Naive B cell (primary cell): ENCODE results near the gene JARID2. TPM values are rescaled to one million over a fixed set of nuclear protein-coding genes. Genes with fewer than 3 reads are reported as not detected.
A peak's percentile ranks its signal among the peaks of the same experiment; 100 is the strongest.

Experiments
- ATAC-seq, 2 donors: fragments of 150-1000 bp; cut with Tn5 transposase; 2 replicates each; pipeline ENCODE4 v1.10.0; 2021; ENCODE audit warnings: low read depth in 2 of 2, mild to moderate bottlenecking in 2 of 2, moderate library complexity in 2 of 2
- DNase-seq: peaks from one replicate; pipeline ENCODE4 v3.0.0; 2022
- H3K27ac Mint-ChIP-seq, 6 donors: one replicate each; pipeline ENCODE4 v1.8.0; 2020 to 2022; ENCODE audit warnings: mild to moderate bottlenecking in 6 of 6, mixed read lengths in 6 of 6, moderate library complexity in 5 of 6, inconsistent platforms in 2 of 6
- H3K27me3 Mint-ChIP-seq, 3 donors: one replicate each; pipeline ENCODE4 v1.8.0; 2021 to 2022; ENCODE audit warnings: mixed read lengths in 3 of 3, mild to moderate bottlenecking in 1 of 3
- H3K36me3 Mint-ChIP-seq, 2 donors: one replicate each; pipeline ENCODE4 v1.8.0; 2020 to 2022; ENCODE audit warnings: mixed read lengths in 2 of 2, inconsistent platforms in 1 of 2, mild to moderate bottlenecking in 1 of 2
- H3K4me1 Mint-ChIP-seq, 3 donors: one replicate each; pipeline ENCODE4 v1.8.0; 2020 to 2022; ENCODE audit warnings: mixed read lengths in 3 of 3, inconsistent platforms in 1 of 3, mild to moderate bottlenecking in 1 of 3, moderate library complexity in 1 of 3
- H3K4me3 Mint-ChIP-seq, 8 donors: one replicate each; pipeline ENCODE4 v1.8.0; 2020 to 2022; ENCODE audit warnings: mild to moderate bottlenecking in 8 of 8, mixed read lengths in 8 of 8, moderate library complexity in 8 of 8, inconsistent platforms in 2 of 8
- H3K9me3 Mint-ChIP-seq, 7 donors: one replicate each; pipeline ENCODE4 v1.8.0; 2020 to 2022; ENCODE audit warnings: mixed read lengths in 7 of 7, mild to moderate bottlenecking in 5 of 7, inconsistent platforms in 2 of 7, moderate library complexity in 1 of 7
- polyA plus RNA-seq, 6 donors: library from polyadenylated mRNA; unstranded; fragments of 300-500 nt; fragmentation: Illumina TruSeq; gene quantifications; one replicate each; pipeline ENCODE4 v1.2.3, GENCODE V29; 2021; ENCODE audit warnings: low read depth in 6 of 6

JARID2 gene
- polyA plus RNA-seq, 6 donors from 2014 or later, result 2.7 to 21.9 (median 16.6) TPM

DNA sequence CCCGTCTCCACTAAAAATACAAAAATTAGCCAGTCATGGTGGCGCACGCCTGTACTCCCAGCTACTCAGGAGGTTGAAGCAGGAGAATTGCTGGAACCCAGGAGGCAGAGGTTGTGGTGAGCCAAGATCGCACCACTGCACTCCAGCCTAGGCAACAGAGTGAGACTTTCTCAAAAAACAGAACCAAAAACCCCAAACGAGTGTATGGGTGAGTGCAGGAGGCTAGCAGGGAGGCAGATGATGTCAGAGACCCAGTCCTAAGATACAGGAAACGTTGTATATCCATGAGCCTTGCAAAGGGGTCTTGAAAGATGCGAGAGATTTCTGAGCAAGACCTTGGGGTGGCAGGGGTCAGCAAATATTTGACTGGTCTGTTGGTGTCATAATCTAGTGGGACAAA, 136.2 kb downstream of the JARID2 start:
- ATAC-seq, result peak in 1 of 2 donors; percentile 58
- H3K27me3 Mint-ChIP-seq, result no peaks in the 10 kb centered on the region
- no peak for DNase-seq
- H3K9me3 Mint-ChIP-seq, result peaks cover 0 to 2% (median 0%) of the 10 kb centered on the region in 7 donors
- peaks cover 2 to 3% of the 10 kb centered on the region in 2 donors for H3K36me3 Mint-ChIP-seq
- H3K4me1 Mint-ChIP-seq, result peaks cover 58 to 93% (median 93%) of the 10 kb centered on the region in 3 donors
- peak overlapping the region in 4 of 6 donors; percentile 44 to 86 (median 77) for H3K27ac Mint-ChIP-seq
- peak overlapping the region in 3 of 8 donors; percentile 7 to 53 (median 27) for H3K4me3 Mint-ChIP-seq

DNA sequence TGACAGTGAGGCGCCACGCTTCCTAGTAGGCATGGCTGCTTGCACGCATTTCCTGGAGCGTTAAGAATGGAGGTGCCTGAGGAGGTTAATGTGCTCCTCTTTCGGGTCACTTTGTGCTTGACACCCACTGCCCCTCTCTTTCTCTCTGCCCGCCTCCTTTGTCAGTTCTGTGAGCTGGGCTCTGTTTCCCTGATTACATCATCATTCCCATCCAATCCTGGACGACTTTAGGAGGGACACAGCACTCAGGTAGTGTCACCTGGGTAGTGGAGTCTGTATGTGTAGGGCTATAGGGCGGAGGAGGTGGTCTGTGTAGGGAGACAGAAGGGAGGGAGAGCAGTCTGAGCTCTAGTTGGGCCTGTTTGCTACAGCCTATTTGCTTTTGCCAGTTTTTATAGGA, 136.8 kb downstream of the JARID2 start:
- Mint-ChIP-seq H3K36me3 (no peaks in the 10 kb centered on the region), H3K4me3 (no peak overlapping the region), H3K27me3 (no peaks in the 10 kb centered on the region), H3K27ac (peak overlapping the region in 2 of 6 donors; percentile 67 to 76), H3K9me3 (no peaks in the 10 kb centered on the region), H3K4me1 (peaks cover 62 to 95% (median 94%) of the 10 kb centered on the region in 3 donors)
- DNase-seq (no peak), ATAC-seq (no peak)

GRCh38 chr6:15384901-15385300, 139.0 kb downstream of the JARID2 start:
- Mint-ChIP-seq H3K4me1 (peaks cover 80 to 95% (median 94%) of the 10 kb centered on the region in 3 donors), H3K27ac (peak overlapping the region in 4 of 6 donors; percentile 48 to 89 (median 70)), H3K27me3 (no peaks in the 10 kb centered on the region), H3K9me3 (no peaks in the 10 kb centered on the region), H3K4me3 (peak overlapping the region in 7 of 8 donors; percentile 4 to 78 (median 36)), H3K36me3 (no peaks in the 10 kb centered on the region)
- DNase-seq (no peak), ATAC-seq (peak; percentile 58 to 65)

GRCh38 chr6:15385521-15385920, 139.7 kb downstream of the JARID2 start:
- Mint-ChIP-seq H3K27me3 (no peaks in the 10 kb centered on the region), H3K36me3 (no peaks in the 10 kb centered on the region)
- no peak for DNase-seq

GRCh38 chr6:15386110-15386755, 140.4 kb downstream of the JARID2 start:
- Mint-ChIP-seq H3K4me1 (peaks cover 87 to 97% (median 97%) of the 10 kb centered on the region in 3 donors), H3K27me3 (no peaks in the 10 kb centered on the region), H3K36me3 (no peaks in the 10 kb centered on the region), H3K4me3 (peak overlapping the region in 2 of 8 donors; percentile 6 to 17), H3K9me3 (no peaks in the 10 kb centered on the region), H3K27ac (peak overlapping the region; percentile 8 to 82 (median 65))
- peak in 1 of 2 donors; percentile 20 for ATAC-seq
- no peak for DNase-seq

More at GRCh38 chr6:15385521-15385920, 139.7 kb downstream of the JARID2 start:
- Mint-ChIP-seq H3K27ac (peak overlapping the region in 4 of 6 donors; percentile 33 to 75 (median 58)), H3K9me3 (no peaks in the 10 kb centered on the region), H3K4me1 (peaks cover 82 to 95% (median 94%) of the 10 kb centered on the region in 3 donors), H3K4me3 (no peak overlapping the region)
- ATAC-seq, result no peak

- ATAC-seq (no peak), DNase-seq (no peak)
- Mint-ChIP-seq H3K9me3 (no peaks in the 10 kb centered on the region), H3K36me3 (no peaks in the 10 kb centered on the region), H3K4me3 (peak overlapping the region in 1 of 8 donors; percentile 17), H3K4me1 (peaks cover 86 to 97% (median 97%) of the 10 kb centered on the region in 3 donors), H3K27ac (peak overlapping the region in 4 of 6 donors; percentile 8 to 82 (median 65)), H3K27me3 (no peaks in the 10 kb centered on the region)
Observed at GRCh38 chr6:15386756-15387112, 140.9 kb downstream of the JARID2 start.

DNA sequence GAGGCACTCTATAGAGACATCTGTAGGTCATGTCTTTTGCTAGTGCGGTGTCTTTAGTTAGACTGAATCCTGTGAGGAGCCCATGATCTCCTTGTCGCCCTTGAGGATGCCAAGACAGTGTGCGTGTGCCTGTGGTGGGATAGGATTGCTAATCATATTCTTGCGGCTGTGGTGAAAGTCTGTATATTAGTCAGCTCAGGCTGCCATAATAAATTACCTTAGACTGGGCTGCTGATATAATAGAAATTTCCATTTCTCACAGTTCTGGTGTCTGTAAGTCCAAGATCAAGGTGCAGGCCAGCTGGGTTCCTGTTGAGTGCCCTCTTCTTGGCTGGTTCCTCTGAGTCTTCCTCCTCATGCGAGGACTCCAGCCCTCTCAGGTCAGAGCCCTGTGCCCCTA, 141.2 kb downstream of the JARID2 start:
- H3K27ac Mint-ChIP-seq, result peak overlapping the region in 4 of 6 donors; percentile 56 to 68 (median 64)
- no peaks in the 10 kb centered on the region for H3K9me3 Mint-ChIP-seq
- DNase-seq (no peak), ATAC-seq (no peak)
- peaks cover 86 to 97% (median 97%) of the 10 kb centered on the region in 3 donors for H3K4me1 Mint-ChIP-seq
- H3K36me3 Mint-ChIP-seq, result no peaks in the 10 kb centered on the region
- H3K27me3 Mint-ChIP-seq, result no peaks in the 10 kb centered on the region
- H3K4me3 Mint-ChIP-seq, result peak overlapping the region in 1 of 8 donors; percentile 32

DNA sequence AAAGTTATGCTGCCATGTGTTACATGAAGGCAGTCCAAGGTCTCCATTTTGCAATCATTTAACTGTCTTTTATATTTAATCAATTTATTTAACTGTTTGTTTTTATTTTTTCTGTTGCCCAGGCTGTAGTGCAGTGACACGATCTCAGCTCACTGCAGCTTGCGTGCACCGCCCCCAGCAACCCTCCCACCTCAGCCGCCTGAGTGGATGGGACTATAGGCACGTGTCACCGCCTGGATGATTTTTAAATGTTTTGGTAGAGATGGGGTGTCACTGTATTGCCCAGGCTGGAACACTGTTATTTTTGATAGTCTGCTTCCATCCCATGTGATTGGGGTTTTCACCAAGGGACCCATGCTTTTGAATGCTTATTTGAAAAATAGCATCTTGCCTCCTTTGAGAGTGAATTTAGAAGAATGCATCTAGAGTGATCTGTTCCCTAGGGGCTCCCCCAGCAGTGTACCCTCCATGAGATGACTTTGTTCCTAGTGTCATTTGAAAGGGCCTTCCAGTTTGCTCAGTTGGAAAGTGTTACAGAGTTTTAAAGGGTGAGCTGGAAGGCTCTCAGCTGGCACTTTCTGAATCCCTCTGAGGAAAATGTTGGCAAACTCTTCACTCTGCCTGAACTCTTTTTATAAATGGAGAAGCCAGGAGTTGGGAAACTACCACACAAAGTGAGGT, 143.4 kb downstream of the JARID2 start:
- no peak for DNase-seq
- Mint-ChIP-seq H3K4me3 (peak overlapping the region; percentile 14 to 76 (median 46)), H3K36me3 (peaks cover 0 to 6% of the 10 kb centered on the region in 2 donors), H3K9me3 (peaks cover 0 to 2% (median 0%) of the 10 kb centered on the region in 7 donors), H3K27ac (peak overlapping the region; percentile 27 to 82 (median 55)), H3K4me1 (peaks cover 75 to 91% (median 85%) of the 10 kb centered on the region in 3 donors), H3K27me3 (no peaks in the 10 kb centered on the region)
- peak; percentile 20 to 26 for ATAC-seq

- H3K36me3 Mint-ChIP-seq, result peaks cover 0 to 6% of the 10 kb centered on the region in 2 donors
- peak overlapping the region; percentile 19 to 94 (median 68) for H3K27ac Mint-ChIP-seq
- no peaks in the 10 kb centered on the region for H3K27me3 Mint-ChIP-seq
- H3K4me1 Mint-ChIP-seq, result peaks cover 67 to 84% (median 81%) of the 10 kb centered on the region in 3 donors
- ATAC-seq (peak; percentile 25 to 47), DNase-seq (peak; percentile 33)
- peak overlapping the region; percentile 14 to 76 (median 44) for H3K4me3 Mint-ChIP-seq
- peaks cover 0 to 2% (median 0%) of the 10 kb centered on the region in 7 donors for H3K9me3 Mint-ChIP-seq
Observed at GRCh38 chr6:15389765-15390723, 144.2 kb downstream of the JARID2 start.

DNA sequence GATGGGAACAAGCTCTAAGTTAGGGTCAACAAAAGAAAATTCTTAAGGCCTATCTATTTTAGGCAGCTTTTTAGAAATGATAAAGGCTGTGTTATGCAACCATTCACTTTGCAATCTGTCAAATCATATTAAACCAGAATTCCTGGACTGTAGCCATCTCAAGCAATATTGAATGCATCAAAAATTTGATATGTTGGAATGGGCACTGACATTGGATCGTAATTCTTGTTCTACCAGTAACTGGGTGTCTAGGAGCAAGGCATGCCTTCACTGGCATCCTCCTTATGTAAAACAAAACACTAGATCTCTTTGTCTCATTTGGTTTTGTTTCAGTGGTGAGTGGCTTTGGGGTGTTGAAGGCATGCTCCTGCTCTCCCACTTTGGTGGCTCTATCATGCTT, 145.6 kb downstream of the JARID2 start:
- no peak for DNase-seq
- Mint-ChIP-seq H3K36me3 (peaks cover 0 to 6% of the 10 kb centered on the region in 2 donors), H3K4me3 (peak overlapping the region in 3 of 8 donors; percentile 1 to 9 (median 6)), H3K27ac (peak overlapping the region in 5 of 6 donors; percentile 17 to 97 (median 90)), H3K27me3 (no peaks in the 10 kb centered on the region), H3K9me3 (peaks cover 0 to 2% (median 0%) of the 10 kb centered on the region in 7 donors), H3K4me1 (peaks cover 58 to 74% (median 73%) of the 10 kb centered on the region in 3 donors)
- ATAC-seq, result no peak

- H3K4me1 Mint-ChIP-seq, result peaks cover 52 to 68% (median 67%) of the 10 kb centered on the region in 3 donors
- H3K36me3 Mint-ChIP-seq, result peaks cover 0 to 6% of the 10 kb centered on the region in 2 donors
- peaks cover 0 to 2% (median 0%) of the 10 kb centered on the region in 7 donors for H3K9me3 Mint-ChIP-seq
- DNase-seq (no peak), ATAC-seq (no peak)
- peak overlapping the region in 2 of 8 donors; percentile 13 to 15 for H3K4me3 Mint-ChIP-seq
- H3K27ac Mint-ChIP-seq, result peak overlapping the region in 5 of 6 donors; percentile 17 to 97 (median 35)
- H3K27me3 Mint-ChIP-seq, result no peaks in the 10 kb centered on the region
Observed at GRCh38 chr6:15392182-15392581, 146.3 kb downstream of the JARID2 start.

DNA sequence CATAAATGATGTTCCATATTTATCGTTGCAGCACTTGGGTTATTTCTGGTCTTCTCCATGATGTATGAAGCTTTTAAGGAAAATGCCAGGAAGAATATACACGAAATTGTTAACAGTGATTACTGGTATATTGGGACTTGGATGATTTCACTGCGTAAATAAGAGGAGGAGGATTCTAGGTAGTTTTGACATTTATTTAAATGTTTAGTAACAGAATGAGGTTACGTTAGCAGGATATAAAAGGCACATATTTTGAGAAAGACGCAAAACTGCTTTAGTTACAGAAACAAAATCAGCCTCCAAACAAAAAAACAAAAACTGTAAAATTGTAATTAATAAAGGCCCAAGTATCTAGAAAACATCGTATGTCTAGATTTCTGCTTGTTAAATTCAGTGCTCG, 147.7 kb downstream of the JARID2 start:
- Mint-ChIP-seq H3K4me3 (no peak overlapping the region), H3K9me3 (peaks cover 0 to 2% (median 0%) of the 10 kb centered on the region in 7 donors), H3K27me3 (no peaks in the 10 kb centered on the region), H3K36me3 (peaks cover 0 to 6% of the 10 kb centered on the region in 2 donors), H3K4me1 (peaks cover 43 to 70% (median 60%) of the 10 kb centered on the region in 3 donors), H3K27ac (peak overlapping the region in 1 of 6 donors; percentile 20)
- DNase-seq (no peak), ATAC-seq (no peak)
